Heart left ventricle (tissue), 16 donors: Measurements from ENCODE around the gene COL23A1. TPM values are rescaled to one million over a fixed set of nuclear protein-coding genes. Genes with fewer than 3 reads are reported as not detected.
A peak's percentile ranks its signal among the peaks of the same experiment; 100 is the strongest.

Experiments
- ATAC-seq, 4 donors: fragments of 200-7000 bp; cut with Tn5 transposase; one replicate each; pipeline ENCODE4 v1.9.1; 2020 to 2022; ENCODE audit warnings: moderate library complexity in 4 of 4, mild to moderate bottlenecking in 3 of 4, moderate number of reproducible peaks in 1 of 4
- DNase-seq, 5 donors: peaks; one replicate each; pipeline ENCODE4 v3.0.0-alpha.2; 2020
- H3K27ac ChIP-seq, 12 donors: fragments of 200-600 bp; sonication (generic) in 4 of 12; one replicate each; pipeline versions ENCODE4 v1.5.0 to v1.8.0; 2016 to 2022; ENCODE audit warnings: mild to moderate bottlenecking in 2 of 12
- H3K27me3 ChIP-seq, 9 donors: fragments of 200-600 bp; sonication (generic) in 2 of 9; one replicate each; pipeline versions ENCODE4 v1.5.1 to v1.8.0; 2016 to 2022; ENCODE audit warnings: mild to moderate bottlenecking in 3 of 9
- H3K36me3 ChIP-seq, 9 donors: fragments of 200-600 bp; sonication (generic) in 2 of 9; one replicate each; pipeline versions ENCODE4 v1.5.0 to v1.8.0; 2018 to 2022; ENCODE audit warnings: mild to moderate bottlenecking in 2 of 9
- H3K4me1 ChIP-seq, 12 donors: fragments of 200-600 bp; sonication (generic) in 4 of 12; one replicate each; pipeline versions ENCODE4 v1.5.0 to v1.8.0; 2016 to 2022; ENCODE audit warnings: mild to moderate bottlenecking in 3 of 12
- H3K4me3 ChIP-seq, 12 donors: fragments of 200-600 bp; sonication (generic) in 4 of 12; one replicate each; pipeline versions ENCODE4 v1.5.0 to v1.8.0; 2017 to 2022; ENCODE audit warnings: mild to moderate bottlenecking in 9 of 12, moderate library complexity in 4 of 12
- H3K9me3 ChIP-seq, 12 donors: fragments of 200-600 bp; sonication (generic) in 4 of 12; one replicate each; pipeline versions ENCODE4 v1.5.0 to v1.8.0; 2016 to 2022; ENCODE audit warnings: mild to moderate bottlenecking in 1 of 12
- POLR2A ChIP-seq, 2 donors: fragments of 450-650 bp; IDR thresholded peaks; one replicate each; pipeline ENCODE4 v1.6.1; 2017; ENCODE audit warnings: antibody characterized with exemption in 2 of 2, mild to moderate bottlenecking in 2 of 2, moderate library complexity in 2 of 2
- WGBS, 4 donors: extraction: QIAGEN DNeasy Blood & Tissue Kit in 2 of 4; methylation state at CpG; one replicate each; pipeline versions ENCODE4 v1.1.5 to v1.1.7; 2013 to 2018; 5-methylcytosine and 5-hydroxymethylcytosine counted together
- intact Hi-C, 10 donors: fragments of 100-400 bp; cut with DNase I; formaldehyde crosslinking; loops; one replicate each; pipeline versions ENCODE4 v1.11.1 to v1.14.2; 2022
- polyA plus RNA-seq, 2 donors: library from polyadenylated mRNA; stranded (reverse); fragments of 200-250 nt; gene quantifications; one replicate each; pipeline ENCODE4 v1.2.3, GENCODE V29; 2013
- total RNA-seq, 9 donors: library from RNA; depleted of rRNA in 2 of 9; stranded (reverse); fragments of >200 nt in 2 of 9; fragmentation: NEBNext Ultra II Directional in 3 of 9; extraction: Animal tissue kit (Norgen Biotek cat#: 25700) in 3 of 9; gene quantifications; one replicate each; pipeline versions ENCODE4 v1.1.0 to v1.2.4, GENCODE V29; 2016 to 2023
- TF ChIP-seq, protein P1 (sequence below), 12 donors: fragments of 200-600 bp; sonication (generic) in 4 of 12; IDR thresholded peaks; one replicate each; pipeline versions ENCODE4 v1.5.0 to v1.8.0; 2018 to 2022; ENCODE audit warnings: antibody characterized with exemption in 12 of 12, mild to moderate bottlenecking in 5 of 12
- donor health status: ischemic (EF 13 %, LVEDD 7.1; RV severe dilation, severe dysfunction).
- donor health status: healthy with polysubstance abuse.
- donor health status: DM: no; HTN: yes; CAD: no.
- donor health status: DM: no; HTN: no; CAD: no.
- donor health status: ischemic (EF 25% LVEDD 6.9; RV normal size, moderate dysfunction).
- donor health status: ischemic (EF 25% LVEDD 5.7; RV mildly dilated, moderate dysfunction).
- donor health status: healthy.
- donor health status: DM: yes; HTN: yes; CAD: no.
- donor health status: ischemic (EF 35%, LVEDD 5.7; RV mildly dilated, moderate dysfunction).
- donor health status: nonischemic (EF 11% LVEDD 7.7; RV severe dilation, severe dysfunction).
- donor health status: DM: yes; HTN: yes; CAD: no.
- donor health status: PGD.
- donor health status: ischemic (EF 29% LVEDD 5.4; RV normal size, mild dysfunction).
- donor health status: nonischemic (EF 23%, LVEDD 6.1; RV moderate dilation, normal function).

COL23A1 gene
- total and polyA plus RNA-seq, 11 donors, result 6.0 to 33.0 (median 18.8) TPM

DNA sequence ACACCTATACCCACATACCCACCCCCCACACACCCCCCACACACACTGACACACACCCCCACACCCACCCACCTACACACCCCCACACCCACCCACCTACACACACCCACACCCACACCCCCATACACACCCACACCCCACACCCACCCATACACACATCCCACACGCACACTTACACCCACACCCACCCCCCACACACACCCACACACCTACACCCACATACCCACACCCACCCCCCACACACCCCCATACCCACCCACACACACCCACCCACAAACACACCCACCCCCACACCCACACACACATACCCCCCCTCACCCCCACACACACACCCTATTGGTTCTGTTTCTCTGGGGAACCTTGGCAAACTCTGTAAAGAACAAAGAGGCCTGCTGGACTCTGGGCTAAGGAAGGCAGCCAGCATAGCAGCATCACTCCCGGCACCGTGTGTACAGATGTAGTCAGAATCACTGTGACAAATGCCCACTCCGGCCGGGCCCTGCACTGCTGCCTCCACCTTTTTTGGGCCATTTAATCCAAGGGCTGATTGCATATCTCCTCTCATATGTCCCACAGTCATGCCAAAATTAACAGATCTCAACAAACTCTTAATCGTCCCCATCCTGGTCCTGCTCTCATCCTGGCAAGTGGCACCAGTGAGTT lies 42.3 kb downstream of the COL23A1 start:
- Histone ChIP-seq H3K9me3 (no peaks in the 10 kb centered on the region), H3K27me3 (no peaks in the 10 kb centered on the region), H3K27ac (peak overlapping the region in 4 of 12 donors; percentile 5 to 91 (median 44)), H3K36me3 (no peaks in the 10 kb centered on the region), H3K4me3 (no peak overlapping the region), H3K4me1 (peaks cover 0 to 42% (median 18%) of the 10 kb centered on the region in 12 donors)
- 37 to 57% (median 41%) methylated on average over 6 of the region's 6 CpGs for WGBS, 4 donors
- intact Hi-C loops, result loop anchor here in 7 of 10 donors (2.0 to 10.0 kb wide), 6 partner anchors 86 to 311 kb away; no protein-coding TSS in a partner anchor
- ATAC-seq (peak in 3 of 4 donors; percentile 24 to 40 (median 27)), DNase-seq (peak in 1 of 5 donors; percentile 59)
- no peak for TF ChIP-seq POLR2A (IDR thresholded peaks at IDR 0.05)
- TF ChIP-seq, protein P1, sequence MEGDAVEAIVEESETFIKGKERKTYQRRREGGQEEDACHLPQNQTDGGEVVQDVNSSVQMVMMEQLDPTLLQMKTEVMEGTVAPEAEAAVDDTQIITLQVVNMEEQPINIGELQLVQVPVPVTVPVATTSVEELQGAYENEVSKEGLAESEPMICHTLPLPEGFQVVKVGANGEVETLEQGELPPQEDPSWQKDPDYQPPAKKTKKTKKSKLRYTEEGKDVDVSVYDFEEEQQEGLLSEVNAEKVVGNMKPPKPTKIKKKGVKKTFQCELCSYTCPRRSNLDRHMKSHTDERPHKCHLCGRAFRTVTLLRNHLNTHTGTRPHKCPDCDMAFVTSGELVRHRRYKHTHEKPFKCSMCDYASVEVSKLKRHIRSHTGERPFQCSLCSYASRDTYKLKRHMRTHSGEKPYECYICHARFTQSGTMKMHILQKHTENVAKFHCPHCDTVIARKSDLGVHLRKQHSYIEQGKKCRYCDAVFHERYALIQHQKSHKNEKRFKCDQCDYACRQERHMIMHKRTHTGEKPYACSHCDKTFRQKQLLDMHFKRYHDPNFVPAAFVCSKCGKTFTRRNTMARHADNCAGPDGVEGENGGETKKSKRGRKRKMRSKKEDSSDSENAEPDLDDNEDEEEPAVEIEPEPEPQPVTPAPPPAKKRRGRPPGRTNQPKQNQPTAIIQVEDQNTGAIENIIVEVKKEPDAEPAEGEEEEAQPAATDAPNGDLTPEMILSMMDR (IDR thresholded peaks at IDR 0.05), result no peak

DNA sequence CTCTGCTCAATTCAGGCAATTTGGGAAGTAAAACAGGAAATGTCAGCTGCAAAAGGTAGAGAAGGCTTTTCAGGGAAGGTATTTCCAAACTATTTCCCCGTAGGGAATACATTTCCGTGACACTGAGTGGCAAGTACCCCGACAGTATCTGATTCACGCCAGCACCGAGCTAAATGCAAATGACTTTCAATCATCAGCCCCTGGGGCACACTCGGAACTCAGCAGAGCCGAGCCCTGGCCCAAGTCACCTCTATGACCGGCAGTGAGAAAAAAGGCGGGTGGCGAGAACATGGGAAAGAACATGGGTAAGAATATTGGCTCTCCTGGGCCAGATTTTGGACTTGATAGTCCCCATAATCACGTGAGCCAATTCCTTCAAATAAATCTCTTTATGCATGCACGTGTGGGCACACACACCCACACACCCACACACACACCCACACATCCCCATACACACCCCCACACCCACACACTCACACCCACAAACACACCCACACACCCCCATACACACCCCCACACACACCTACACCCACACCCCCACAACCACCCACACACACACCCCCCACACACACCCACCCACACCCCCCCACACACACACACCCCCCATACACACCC lies 43.0 kb downstream of the COL23A1 start:
- DNase-seq (peak in 1 of 5 donors; percentile 55), ATAC-seq (peak in 2 of 4 donors; percentile 14 to 21)
- H3K9me3 ChIP-seq, result no peaks in the 10 kb centered on the region
- no peaks in the 10 kb centered on the region for H3K36me3 ChIP-seq
- no peaks in the 10 kb centered on the region for H3K27me3 ChIP-seq
- peaks cover 0 to 50% (median 21%) of the 10 kb centered on the region in 12 donors for H3K4me1 ChIP-seq
- TF ChIP-seq, protein P1 (IDR thresholded peaks at IDR 0.05), result no peak
- no peak for TF ChIP-seq POLR2A (IDR thresholded peaks at IDR 0.05)
- 44 to 59% (median 47%) methylated on average over 12 of the region's 12 CpGs for WGBS, 4 donors
- no peak overlapping the region for H3K4me3 ChIP-seq
- peak overlapping the region; percentile 70 to 97 (median 91) for H3K27ac ChIP-seq
- intact Hi-C loops, result loop anchor here in 6 of 10 donors (5.0 to 10.0 kb wide), 5 partner anchors 85 to 310 kb away; no protein-coding TSS in a partner anchor

DNA sequence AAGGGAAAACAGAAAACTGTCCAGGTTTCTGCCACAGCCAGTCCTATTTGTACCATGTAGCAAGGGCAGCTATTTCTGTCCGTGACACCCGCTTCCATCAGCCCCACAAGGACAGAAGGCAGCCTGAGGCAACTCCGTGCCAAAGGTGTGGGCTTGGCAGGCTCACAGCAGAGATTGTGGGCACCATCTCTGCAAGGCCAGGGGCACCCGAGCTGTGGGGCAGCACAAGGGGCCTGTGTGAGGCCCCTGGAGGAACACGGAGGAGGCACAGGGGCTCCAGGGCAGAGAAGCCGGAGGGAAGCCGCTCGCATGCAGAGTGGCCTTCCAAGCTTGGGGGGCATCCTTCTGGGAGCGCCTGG lies 43.5 kb downstream of the COL23A1 start:
- ATAC-seq (peak; percentile 68 to 87 (median 82)), DNase-seq (peak in 4 of 5 donors; percentile 70 to 90 (median 80))
- no peaks in the 10 kb centered on the region for H3K36me3 ChIP-seq
- no peaks in the 10 kb centered on the region for H3K27me3 ChIP-seq
- TF ChIP-seq POLR2A (IDR thresholded peaks at IDR 0.05), result no peak
- TF ChIP-seq, protein P1 (IDR thresholded peaks at IDR 0.05), result no peak
- no peaks in the 10 kb centered on the region for H3K9me3 ChIP-seq
- intact Hi-C loops, result loop anchor here in 6 of 10 donors (5.0 to 10.0 kb wide), 5 partner anchors 84 to 309 kb away; no protein-coding TSS in a partner anchor
- peaks cover 0 to 55% (median 26%) of the 10 kb centered on the region in 12 donors for H3K4me1 ChIP-seq
- 60 to 67% (median 62%) methylated on average over 7 to 9 of the region's 9 CpGs for WGBS, 4 donors
- H3K27ac ChIP-seq, result peak overlapping the region; percentile 70 to 97 (median 91)
- no peak overlapping the region for H3K4me3 ChIP-seq
